ACHN (cell line): ENCODE data around the gene CAPN11.
"Not testable (repeated sequence)": the region's sequence is repeated elsewhere in the genome, so short reads cannot be mapped to it uniquely, and the experiment has no call there.

ENCODE experiments used
- DNase-seq: peaks from one replicate; pipeline ENCODE4 v3.0.0-alpha.2; 2015
- in situ Hi-C: cut with HindIII; loops from 2 replicates; pipeline ENCODE4 v1.10.0; 2017; ENCODE audit warnings: low sequenced_read_pairs, low pct_ligation_motif_present, low pct_unique_long_range_greater_than_20kb

Gene CAPN11

GRCh38 chr6:44230034-44230675, 71.5 kb downstream of the CAPN11 start:
- DNase-seq: no peak
- in situ Hi-C loops: no loop called here

- in situ Hi-C loops, DNase-seq: not testable (repeated sequence)
Observed at GRCh38 chr6:44231426-44231825, 72.8 kb downstream of the CAPN11 start.

GRCh38 chr6:44232676-44233566, 74.3 kb downstream of the CAPN11 start:
- DNase-seq: no peak
- in situ Hi-C loops: no loop called here

- DNase-seq: no peak
- in situ Hi-C loops: no loop called here
Observed at GRCh38 chr6:44233567-44234100, 75.0 kb downstream of the CAPN11 start.
